Suprapubic skin (tissue), 4 donors: Measurements from ENCODE around the gene IRF8. TPM values are rescaled to one million over a fixed set of nuclear protein-coding genes. Genes with fewer than 3 reads are reported as not detected.

Experiments used
- DNase-seq, 2 donors: peaks; one replicate each; pipeline ENCODE4 v3.0.0-alpha.2; 2019; ENCODE audit warnings: low spot score in 2 of 2
- H3K27ac ChIP-seq: fragments of 200-600 bp; sonication (generic); one replicate; pipeline ENCODE4 v1.5.1; 2019
- H3K27me3 ChIP-seq: fragments of 200-600 bp; sonication (generic); one replicate; pipeline ENCODE4 v1.5.1; 2019
- H3K36me3 ChIP-seq: fragments of 200-600 bp; sonication (generic); one replicate; pipeline ENCODE4 v1.5.1; 2019
- H3K4me1 ChIP-seq: fragments of 200-600 bp; sonication (generic); one replicate; pipeline ENCODE4 v1.5.1; 2019
- H3K4me3 ChIP-seq: fragments of 200-600 bp; sonication (generic); one replicate; pipeline ENCODE4 v1.5.1; 2019; ENCODE audit warnings: mild to moderate bottlenecking
- H3K9me3 ChIP-seq: fragments of 200-600 bp; sonication (generic); one replicate; pipeline ENCODE4 v1.5.1; 2019
- EP300 ChIP-seq: sonication (generic); formaldehyde crosslinking; IDR thresholded peaks from one replicate; pipeline ENCODE4 v1.6.1; 2017; ENCODE audit warnings: antibody characterized with exemption
- POLR2A ChIP-seq, 2 donors: fragments of 450-650 bp; IDR thresholded peaks; one replicate each; pipeline ENCODE4 v1.6.1; 2017; ENCODE audit warnings: antibody characterized with exemption in 2 of 2, mild to moderate bottlenecking in 2 of 2, moderate library complexity in 2 of 2
- POLR2AphosphoS5 ChIP-seq, 3 donors: sonication (generic); formaldehyde crosslinking; IDR thresholded peaks; one replicate each; pipeline ENCODE4 v1.6.1; 2017; ENCODE audit warnings: antibody characterized with exemption in 3 of 3
- WGBS: methylation state at CpG from one replicate; pipeline ENCODE4 v1.1.5; 2018; 5-methylcytosine and 5-hydroxymethylcytosine counted together
- total RNA-seq, 4 donors: library from RNA; depleted of rRNA; stranded (reverse); fragments of >200 nt; gene quantifications; one replicate each; pipeline ENCODE4 v1.1.0, GENCODE V29; 2016
- TF ChIP-seq, protein P1 (sequence below), 2 donors: fragments of 200-600 bp in 1 of 2; fragments of 450-650 bp in 1 of 2; sonication (generic) in 1 of 2; IDR thresholded peaks; one replicate each; pipeline ENCODE4 v1.5.1; 2016 to 2019; ENCODE audit warnings: antibody characterized with exemption in 2 of 2, mild to moderate bottlenecking in 1 of 2, moderate library complexity in 1 of 2

IRF8 gene
- total RNA-seq, 4 donors from 2014 or later, result 3.5 to 13.3 (median 5.7) TPM

DNA sequence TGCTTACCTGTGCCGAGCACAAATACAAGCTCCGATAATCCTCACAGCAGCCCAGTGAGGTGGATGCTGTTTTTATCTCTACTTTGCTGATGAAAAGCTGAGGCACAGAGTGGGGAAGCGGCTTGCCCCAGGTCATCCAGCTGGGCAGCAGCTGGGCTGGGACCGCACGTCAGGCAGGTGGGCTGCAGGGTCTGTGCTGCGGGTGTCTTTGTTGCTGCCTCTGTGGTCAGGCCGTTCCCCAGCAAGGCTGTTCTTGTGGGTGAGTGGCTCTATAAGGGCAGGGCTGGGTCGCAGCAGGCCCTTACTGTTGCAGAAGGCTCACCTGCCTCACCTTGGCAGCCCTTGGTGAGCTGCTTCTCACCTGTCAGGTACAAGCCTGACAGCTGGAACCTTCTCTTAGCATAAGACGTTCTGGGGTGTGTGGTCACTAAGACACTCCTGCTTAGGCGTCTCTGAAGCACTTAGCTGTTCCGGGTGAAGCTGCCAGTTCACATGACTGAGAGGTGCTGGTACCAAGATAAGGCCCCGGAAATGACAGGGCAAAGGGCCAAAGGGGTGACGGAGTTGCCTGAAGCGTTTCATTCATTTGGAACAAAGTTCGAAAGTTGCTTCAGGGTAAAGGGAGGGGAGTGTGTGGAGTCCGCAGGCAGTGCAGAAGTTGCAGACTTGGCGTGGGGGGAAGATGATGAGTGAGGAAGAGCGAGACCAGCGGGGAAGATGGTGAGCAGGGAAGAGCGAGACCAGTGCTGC, 17.4 kb downstream of the IRF8 start:
- Histone ChIP-seq H3K4me1 (peaks cover 16% of the 10 kb centered on the region), H3K27ac (no peak overlapping the region), H3K4me3 (no peak overlapping the region), H3K9me3 (no peaks in the 10 kb centered on the region), H3K27me3 (no peaks in the 10 kb centered on the region), H3K36me3 (peaks cover 4% of the 10 kb centered on the region)
- DNase-seq, result no peak
- TF ChIP-seq, protein P1, sequence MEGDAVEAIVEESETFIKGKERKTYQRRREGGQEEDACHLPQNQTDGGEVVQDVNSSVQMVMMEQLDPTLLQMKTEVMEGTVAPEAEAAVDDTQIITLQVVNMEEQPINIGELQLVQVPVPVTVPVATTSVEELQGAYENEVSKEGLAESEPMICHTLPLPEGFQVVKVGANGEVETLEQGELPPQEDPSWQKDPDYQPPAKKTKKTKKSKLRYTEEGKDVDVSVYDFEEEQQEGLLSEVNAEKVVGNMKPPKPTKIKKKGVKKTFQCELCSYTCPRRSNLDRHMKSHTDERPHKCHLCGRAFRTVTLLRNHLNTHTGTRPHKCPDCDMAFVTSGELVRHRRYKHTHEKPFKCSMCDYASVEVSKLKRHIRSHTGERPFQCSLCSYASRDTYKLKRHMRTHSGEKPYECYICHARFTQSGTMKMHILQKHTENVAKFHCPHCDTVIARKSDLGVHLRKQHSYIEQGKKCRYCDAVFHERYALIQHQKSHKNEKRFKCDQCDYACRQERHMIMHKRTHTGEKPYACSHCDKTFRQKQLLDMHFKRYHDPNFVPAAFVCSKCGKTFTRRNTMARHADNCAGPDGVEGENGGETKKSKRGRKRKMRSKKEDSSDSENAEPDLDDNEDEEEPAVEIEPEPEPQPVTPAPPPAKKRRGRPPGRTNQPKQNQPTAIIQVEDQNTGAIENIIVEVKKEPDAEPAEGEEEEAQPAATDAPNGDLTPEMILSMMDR (IDR thresholded peaks at IDR 0.05), result no peak
- TF ChIP-seq POLR2AphosphoS5 (IDR thresholded peaks at IDR 0.05), result no peak
- no peak for TF ChIP-seq EP300
- no peak for TF ChIP-seq POLR2A (IDR thresholded peaks at IDR 0.05)
- WGBS, result 57% methylated on average over 17 of the region's 20 CpGs

DNA sequence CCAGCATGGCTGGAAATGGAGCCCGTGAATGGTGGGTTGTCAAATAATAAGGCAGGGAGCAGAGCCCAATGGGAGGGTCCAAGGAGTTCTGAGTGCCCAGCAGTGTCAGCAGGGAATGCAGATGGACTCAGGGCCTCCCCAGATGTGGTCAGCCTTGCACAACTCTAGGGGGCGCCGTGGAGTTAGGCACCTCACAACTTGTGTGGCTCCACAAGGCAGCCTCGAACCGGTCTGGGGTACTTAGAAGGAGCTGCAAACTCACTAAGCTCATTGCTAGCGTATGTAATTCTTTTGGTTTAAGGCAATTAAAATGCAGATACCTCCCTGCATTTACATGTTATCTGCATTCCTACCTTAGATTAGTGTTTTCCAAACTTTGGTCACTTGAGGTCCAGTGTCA, 18.1 kb downstream of the IRF8 start:
- Histone ChIP-seq H3K27ac (no peak overlapping the region), H3K36me3 (peaks cover 4% of the 10 kb centered on the region), H3K4me3 (no peak overlapping the region), H3K9me3 (no peaks in the 10 kb centered on the region), H3K4me1 (peaks cover 10% of the 10 kb centered on the region), H3K27me3 (no peaks in the 10 kb centered on the region)
- TF ChIP-seq, protein P1 (IDR thresholded peaks at IDR 0.05), result no peak
- TF ChIP-seq EP300 (no peak), POLR2A (IDR thresholded peaks at IDR 0.05) (no peak), POLR2AphosphoS5 (IDR thresholded peaks at IDR 0.05) (no peak)
- WGBS, result 75% methylated on average over 6 of the region's 6 CpGs
- DNase-seq, result no peak

DNA sequence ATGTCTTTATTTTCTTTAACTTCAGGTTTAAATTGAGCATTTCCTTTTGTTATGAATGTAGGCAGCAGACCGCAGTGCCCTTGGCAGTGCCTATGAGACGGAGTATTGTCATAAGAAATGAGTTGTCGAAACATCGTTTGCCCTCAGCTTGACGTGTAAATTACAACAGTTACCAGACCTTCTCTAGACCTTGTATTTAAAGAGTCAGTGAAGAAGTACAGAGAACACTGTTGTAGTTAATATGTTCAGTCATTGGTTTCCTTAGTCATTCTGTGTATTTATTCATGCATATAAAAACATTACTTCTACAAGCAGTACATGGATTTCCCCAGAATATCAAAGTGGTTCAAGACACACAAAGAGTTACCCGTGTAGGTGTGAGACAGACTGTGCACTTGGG, 19.0 kb downstream of the IRF8 start:
- H3K4me1 ChIP-seq, result peaks cover 6% of the 10 kb centered on the region
- H3K36me3 ChIP-seq, result peaks cover 4% of the 10 kb centered on the region
- no peaks in the 10 kb centered on the region for H3K9me3 ChIP-seq
- 79% methylated on average over 6 of the region's 6 CpGs for WGBS
- TF ChIP-seq EP300 (no peak), POLR2A (IDR thresholded peaks at IDR 0.05) (no peak), POLR2AphosphoS5 (IDR thresholded peaks at IDR 0.05) (no peak)
- TF ChIP-seq, protein P1 (IDR thresholded peaks at IDR 0.05), result no peak
- H3K27ac ChIP-seq, result no peak overlapping the region
- H3K4me3 ChIP-seq, result no peak overlapping the region
- no peaks in the 10 kb centered on the region for H3K27me3 ChIP-seq
- no peak for DNase-seq

DNA sequence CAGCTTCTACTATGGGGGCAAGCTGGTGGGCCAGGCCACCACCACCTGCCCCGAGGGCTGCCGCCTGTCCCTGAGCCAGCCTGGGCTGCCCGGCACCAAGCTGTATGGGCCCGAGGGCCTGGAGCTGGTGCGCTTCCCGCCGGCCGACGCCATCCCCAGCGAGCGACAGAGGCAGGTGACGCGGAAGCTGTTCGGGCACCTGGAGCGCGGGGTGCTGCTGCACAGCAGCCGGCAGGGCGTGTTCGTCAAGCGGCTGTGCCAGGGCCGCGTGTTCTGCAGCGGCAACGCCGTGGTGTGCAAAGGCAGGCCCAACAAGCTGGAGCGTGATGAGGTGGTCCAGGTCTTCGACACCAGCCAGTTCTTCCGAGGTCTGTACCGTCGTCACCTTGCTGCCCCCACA, 19.5 kb downstream of the IRF8 start:
- Histone ChIP-seq H3K27me3 (peaks cover 3% of the 10 kb centered on the region), H3K4me1 (peaks cover 5% of the 10 kb centered on the region), H3K9me3 (no peaks in the 10 kb centered on the region), H3K36me3 (peaks cover 4% of the 10 kb centered on the region), H3K27ac (no peak overlapping the region), H3K4me3 (no peak overlapping the region)
- 97% methylated on average over 14 of the region's 30 CpGs for WGBS
- TF ChIP-seq, protein P1 (IDR thresholded peaks at IDR 0.05), result no peak
- no peak for TF ChIP-seq EP300
- no peak for TF ChIP-seq POLR2A (IDR thresholded peaks at IDR 0.05)
- no peak for TF ChIP-seq POLR2AphosphoS5 (IDR thresholded peaks at IDR 0.05)
- DNase-seq, result no peak

DNA sequence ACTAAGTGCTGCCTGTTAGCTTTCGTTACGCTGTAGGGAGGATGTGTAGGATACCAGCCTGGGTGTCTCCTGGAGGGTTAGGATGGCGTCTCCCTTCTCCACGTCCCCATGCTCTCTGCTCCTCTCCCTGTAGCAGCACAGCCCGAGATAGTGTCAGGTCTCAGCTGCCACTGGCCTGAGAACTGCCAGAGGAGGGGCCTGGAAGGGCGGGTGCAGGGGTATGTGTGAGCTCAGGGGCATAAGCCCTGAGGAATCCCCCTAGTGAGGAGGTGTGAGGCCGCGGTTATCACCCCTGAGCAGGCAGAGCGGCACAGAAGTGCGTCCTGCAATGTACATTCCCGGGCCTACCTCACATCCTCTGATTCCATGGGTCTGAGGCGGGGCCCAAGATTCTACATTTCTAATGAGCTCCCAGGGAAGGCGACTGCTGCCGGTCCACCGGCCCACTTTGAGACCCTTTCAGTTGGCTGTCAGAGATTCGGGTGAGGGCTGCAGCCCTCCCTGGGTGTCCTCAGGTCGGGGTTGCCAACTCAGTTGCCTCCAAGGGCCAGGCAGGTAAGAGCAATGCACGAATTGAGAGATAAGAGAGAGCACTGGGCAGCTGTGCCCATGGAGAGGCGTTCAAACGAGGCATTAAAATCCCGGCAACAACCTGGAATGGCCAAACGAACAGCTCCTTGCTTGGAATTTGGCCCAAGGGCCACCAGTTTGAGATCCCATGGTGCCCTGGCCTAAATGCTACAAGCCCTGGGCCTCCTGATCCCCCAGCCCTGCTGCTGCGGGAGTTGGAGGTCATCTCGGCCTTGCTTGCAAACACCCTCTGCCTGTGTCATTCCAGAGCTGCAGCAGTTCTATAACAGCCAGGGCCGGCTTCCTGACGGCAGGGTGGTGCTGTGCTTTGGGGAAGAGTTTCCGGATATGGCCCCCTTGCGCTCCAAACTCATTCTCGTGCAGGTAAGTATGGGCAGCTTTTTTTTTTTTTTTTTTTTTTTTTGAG, 20.6 kb downstream of the IRF8 start:
- H3K36me3 ChIP-seq, result peaks cover 4% of the 10 kb centered on the region
- no peak overlapping the region for H3K4me3 ChIP-seq
- no peak for DNase-seq
- H3K27ac ChIP-seq, result no peak overlapping the region
- 83% methylated on average over 20 of the region's 29 CpGs for WGBS
- peaks cover 5% of the 10 kb centered on the region for H3K27me3 ChIP-seq
- H3K9me3 ChIP-seq, result no peaks in the 10 kb centered on the region
- TF ChIP-seq EP300, result no peak
- no peak for TF ChIP-seq POLR2A (IDR thresholded peaks at IDR 0.05)
- TF ChIP-seq, protein P1 (IDR thresholded peaks at IDR 0.05), result no peak
- TF ChIP-seq POLR2AphosphoS5 (IDR thresholded peaks at IDR 0.05), result no peak
- peaks cover 5% of the 10 kb centered on the region for H3K4me1 ChIP-seq
